DMS53 treated with DMSO at 0.1 percent for 48 hours (cell line): ENCODE measurements around the gene C5orf58.

Source experiments
- DNase-seq: peaks from one replicate; lab custom pipeline; 2025; ENCODE audit not compliant: unreplicated experiment; lab: John Stamatoyannopoulos, UW

The C5orf58 gene, protein sequence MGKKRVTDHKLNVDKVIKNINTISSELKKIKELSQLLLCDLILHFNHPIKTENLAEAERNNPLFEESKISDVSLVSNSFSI

DNA sequence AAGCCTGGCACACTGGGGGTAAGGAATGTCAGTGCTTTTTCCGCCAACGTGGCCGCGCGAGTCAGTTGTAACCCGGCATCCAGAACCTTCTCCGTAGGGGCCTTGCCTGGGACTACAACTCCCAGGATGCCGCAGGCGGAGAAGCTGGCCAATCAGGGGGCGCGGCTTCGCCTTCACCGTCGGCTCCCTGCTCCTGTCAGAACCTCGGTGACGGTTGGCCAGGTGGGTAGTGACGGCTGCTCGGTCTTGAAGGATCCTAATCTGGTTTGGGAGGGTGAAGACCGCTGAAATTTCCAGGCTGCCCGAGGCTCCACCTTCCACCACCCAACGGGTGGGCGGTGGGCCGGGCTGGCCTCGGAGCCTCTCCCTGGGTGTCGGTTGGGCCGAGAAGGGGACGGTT, at the start of gene C5orf58:
TSS of gene C5orf58 (plus strand) at position 200 of the 400 bp plus-strand sequence. CDS start 1,992 bp downstream, outside the sequence.
- DNase-seq, result no peak

DNA sequence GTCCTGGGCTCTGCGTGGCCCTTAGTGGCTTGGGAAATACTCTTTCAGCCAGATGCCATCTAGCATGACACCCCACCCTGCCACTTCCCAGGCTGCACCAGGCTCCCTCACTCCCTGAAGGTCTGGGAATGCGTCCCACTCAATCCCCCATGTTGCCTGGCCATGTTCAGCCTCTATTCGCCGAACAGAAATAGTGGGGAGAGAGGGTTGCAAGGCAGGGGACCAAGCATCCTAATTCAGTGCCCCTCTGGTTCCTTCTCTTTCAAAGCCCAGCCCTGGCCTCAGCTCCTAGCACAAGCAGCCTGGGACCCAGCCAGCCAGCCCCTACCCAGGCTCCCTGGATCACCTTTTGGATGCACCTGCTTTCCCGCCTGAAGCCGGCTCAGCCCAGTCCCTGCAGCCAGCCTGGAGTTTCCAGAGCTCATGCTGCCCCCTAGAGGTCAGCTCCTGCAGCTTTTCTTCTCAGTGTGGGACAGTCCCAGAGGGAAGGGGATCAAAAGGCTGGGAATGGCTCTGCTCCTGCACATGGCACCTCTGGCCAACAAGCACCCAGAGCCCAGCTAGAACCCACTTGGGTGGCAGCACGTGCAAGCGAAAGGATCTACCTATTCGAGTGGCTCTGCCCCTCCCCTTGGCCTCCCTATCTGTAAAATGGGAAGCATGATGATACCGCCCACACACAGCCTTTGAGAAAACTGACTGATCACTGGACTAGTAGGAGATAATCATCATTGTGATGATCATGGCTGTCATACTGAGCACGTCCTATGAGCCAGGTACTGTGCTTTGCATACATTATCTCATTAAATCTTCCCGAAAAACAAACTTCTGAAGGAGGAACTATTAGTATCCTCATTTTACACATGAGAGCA, 48.7 kb upstream of the C5orf58 start:
- DNase-seq, result peak; percentile 1

DNA sequence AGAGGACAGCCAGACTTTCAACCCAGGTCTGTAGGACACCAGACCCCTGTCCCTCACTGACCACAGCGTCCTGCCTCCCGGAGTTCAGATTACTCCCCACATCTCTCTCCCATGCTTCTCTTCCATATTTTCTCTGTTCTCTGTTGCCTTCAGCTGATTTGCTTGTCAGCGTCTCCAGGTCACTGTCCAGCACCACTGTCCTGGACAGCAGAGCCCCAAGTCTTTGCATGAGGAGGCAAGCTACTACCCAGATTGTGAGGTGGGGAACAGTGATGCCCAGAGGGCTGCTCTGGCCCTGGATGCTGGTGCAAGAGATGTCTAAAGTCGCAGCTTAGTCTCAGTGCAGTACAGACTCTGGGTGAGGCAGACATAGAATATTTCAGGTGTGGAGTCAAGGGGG, 48.0 kb upstream of the C5orf58 start:
- no peak for DNase-seq

DNA sequence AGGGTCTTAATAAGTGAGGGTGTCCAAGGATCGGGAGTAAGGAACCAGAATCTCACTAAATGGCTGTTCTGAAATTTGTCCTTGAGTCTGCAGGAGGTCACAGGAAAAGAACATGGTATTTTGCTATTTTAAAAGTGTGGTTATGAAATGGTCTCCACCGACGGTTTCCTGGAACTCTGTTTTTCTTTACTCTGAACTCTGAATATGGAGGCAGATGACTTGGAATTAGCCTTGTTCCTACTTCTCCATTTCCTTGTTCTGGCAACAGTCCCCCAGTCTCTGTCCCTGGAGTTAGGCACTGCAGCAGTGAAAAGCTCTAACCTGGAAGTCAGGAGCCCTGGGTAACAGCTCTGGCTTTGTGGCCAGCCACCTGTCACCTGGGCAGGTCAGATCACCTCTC, 46.6 kb upstream of the C5orf58 start:
- no peak for DNase-seq

DNA sequence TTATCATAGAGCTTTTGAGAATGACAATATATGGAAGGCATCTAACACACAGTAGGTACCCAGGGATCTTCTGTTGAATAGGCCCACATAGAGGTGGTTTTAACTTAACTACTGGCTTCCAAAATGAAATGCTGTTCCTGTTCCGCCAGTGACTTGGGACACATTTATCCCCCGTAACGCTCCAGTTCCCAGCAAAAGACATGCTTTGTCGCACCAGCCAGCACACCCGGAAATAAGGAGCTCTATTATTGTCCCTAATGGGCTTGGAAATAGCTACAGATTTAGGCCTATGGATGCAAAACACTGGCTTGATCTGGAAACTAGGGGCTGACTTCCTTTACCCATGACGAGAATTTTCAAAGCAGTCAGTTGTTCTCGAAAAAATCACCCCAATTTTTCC, 45.9 kb upstream of the C5orf58 start:
- DNase-seq, result no peak

DNA sequence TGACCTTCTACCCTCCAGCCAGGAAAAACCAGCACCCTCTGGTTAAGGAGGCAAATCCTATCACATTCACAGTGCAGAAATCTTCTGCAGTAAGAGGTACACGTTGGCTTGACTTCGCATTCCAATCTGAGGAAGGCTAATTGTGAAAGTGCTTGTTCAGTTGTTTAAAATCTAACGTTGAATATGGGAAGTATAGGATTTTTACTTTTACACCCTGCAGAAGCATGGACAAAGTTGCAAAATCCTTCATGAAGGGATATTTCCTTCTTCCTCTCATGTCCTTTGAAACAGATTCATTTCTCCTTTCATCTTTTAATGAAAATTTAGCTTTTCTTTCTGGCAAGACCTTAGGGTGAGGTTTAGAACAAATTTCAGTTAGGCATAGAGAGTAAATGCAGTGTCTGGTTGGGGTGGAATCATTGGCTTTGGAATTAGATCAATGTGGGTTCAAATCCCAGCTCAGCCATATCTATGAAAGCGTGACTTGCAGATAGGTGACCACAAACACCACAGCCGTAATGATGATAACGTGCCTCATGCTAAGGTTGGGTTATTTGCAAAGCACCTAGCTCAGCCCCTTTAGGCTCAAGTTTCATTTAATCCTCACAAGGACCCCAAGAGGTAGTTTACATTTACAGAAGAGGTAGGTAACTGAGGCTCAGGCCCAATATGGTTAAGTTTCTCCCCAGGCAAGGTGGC, 42.2 kb upstream of the C5orf58 start:
- no peak for DNase-seq

DNA sequence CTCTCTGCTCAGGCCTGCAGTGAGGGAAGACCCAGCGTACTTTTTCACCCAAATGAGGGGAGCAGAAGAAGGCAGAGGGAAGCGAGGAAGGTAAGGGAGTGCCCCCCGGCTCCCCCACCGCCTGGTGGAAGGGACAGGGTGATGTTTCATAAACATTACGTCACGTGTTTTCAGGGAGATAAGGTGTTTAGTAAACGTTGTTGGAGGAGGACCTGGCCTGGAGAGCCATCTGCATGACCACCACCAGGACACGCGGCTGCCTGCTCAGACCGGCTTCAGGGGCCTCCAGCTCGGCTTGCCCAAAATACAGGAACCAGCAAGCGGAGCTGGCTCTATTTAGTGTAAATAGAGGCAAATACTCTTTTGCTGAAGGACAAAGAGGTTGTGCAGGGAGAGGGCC, 40.0 kb upstream of the C5orf58 start:
- no peak for DNase-seq

DNA sequence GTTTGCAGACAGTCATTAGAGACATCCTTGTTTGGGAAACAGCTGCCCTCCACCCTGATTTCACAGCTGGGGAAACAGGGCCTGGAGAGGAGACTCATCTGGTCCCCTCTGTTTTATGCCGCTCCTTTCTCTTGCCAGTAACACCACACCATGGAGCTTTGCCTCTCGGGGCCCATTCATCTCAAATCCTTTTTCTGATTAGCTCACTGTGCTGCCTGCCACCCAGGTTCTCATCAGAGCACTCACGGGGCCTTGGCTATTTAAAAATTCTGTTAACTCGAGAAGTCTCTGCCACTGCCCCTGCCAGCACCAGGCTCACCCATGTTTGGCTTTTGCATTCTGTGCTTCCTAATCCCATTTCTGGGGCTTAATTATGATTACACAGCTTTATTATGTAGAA, 36.8 kb upstream of the C5orf58 start:
- DNase-seq, result no peak

DNA sequence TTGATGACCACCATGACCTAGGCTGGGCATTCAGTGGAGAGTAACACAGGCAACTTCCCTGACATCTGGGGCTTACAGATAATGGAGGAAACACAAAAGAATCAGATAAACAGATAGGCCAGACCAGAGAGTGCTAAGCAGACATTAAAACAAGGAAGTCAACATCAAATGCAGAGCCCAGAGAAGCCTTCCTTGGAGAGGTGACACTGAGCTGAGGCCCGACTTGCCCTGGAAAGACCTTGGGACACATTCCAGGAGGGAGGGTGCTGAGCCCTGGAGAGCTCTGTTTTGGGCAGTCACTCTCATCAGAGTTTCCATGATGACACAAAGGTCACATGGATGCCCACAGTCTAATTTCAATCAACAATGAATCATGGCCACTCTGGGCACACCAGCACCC, 31.9 kb upstream of the C5orf58 start:
- DNase-seq, result no peak

DNA sequence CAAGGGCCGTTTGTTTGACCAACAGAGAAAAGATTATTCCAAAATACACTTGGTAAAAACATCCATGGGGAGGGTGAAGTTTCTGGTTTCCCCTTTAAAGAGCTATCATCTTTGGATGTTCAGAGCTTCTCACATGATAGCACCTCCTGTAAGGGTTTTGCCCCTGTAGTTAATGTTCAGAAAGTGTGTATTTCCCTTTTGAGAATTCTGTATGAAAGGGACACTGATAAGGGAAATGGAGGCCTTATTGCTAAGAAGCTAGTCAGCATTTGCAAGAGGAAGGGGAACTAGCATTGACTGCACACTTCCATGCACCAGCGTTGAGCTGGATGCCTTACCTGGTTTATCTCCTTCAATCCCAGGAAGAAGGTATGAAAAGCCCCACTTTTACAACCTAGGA, 31.5 kb upstream of the C5orf58 start:
- DNase-seq, result no peak

DNA sequence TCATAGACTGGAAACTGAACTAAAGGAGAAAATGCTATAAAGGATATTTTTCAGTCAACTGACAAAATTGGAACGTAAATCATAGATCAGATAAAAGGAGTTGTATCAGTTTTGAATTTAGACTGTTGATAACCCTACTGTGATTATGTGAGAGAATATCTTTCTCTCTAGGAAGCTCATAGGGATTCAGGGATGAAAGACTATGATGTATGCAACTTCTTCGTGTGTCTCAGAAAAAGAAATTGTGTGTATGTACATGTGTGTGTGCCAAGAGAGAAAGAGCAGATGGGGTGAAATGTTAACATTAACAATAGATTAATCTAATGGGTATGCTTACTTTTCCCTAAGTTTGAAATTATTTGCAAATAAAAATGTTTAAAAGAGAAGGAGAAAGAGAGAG, 30.7 kb upstream of the C5orf58 start:
- DNase-seq, result no peak

DNA sequence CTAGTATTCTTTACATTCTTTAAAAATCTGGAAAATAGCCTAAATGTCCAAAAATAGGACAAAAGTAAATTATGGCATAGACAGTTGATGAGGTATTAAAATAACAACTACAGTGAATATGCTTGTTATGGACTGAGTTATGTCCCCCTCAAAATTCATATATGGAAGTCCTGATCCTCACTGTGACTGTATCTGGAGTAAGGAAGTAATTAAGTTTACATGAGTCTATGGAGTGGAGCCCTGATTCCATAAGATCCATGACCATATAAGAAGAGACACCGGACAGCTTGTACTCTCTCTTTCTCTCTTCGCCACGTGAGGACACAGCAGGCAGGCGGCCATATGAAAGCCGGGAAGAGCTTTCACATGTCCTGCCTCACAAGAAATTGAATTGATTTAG, 28.6 kb upstream of the C5orf58 start:
- no peak for DNase-seq

DNA sequence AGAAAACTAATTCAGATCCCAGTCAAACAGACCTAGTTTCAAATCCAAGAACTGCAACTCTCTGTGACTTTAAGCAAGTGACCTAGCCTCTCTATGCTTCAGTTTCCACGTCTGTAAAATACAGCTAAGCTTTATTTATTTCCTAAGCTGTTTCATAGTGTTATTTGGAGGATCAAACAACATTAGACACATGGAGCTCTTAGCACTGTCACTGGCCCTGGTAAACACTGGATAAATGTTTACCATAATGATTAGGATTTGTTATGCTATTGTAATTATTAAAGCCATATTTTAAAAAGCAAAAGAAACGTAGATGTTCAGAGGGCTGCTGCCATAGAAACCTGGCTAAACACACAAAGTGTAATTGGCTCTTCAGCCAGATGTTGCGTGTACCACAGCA, 26.6 kb upstream of the C5orf58 start:
- no peak for DNase-seq

DNA sequence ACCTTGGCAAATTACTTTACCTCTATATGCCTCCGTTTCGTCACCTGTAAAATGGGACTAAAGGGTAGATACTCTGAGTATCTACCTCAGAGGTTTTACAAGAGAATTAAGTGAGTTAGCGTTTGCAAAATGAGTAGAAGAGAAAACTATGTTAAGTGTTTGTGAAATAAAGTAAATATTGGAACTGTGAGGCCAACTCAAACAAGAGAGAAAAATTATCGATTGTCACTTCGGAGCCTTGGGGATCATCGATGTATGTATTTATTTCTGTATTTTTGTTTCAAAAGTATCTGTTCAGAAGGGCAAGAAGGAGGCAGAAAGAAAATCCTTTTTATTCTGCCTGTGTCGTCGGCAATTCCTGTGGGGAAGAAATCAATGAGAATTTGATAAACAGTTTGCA, 25.8 kb upstream of the C5orf58 start:
- no peak for DNase-seq

DNA sequence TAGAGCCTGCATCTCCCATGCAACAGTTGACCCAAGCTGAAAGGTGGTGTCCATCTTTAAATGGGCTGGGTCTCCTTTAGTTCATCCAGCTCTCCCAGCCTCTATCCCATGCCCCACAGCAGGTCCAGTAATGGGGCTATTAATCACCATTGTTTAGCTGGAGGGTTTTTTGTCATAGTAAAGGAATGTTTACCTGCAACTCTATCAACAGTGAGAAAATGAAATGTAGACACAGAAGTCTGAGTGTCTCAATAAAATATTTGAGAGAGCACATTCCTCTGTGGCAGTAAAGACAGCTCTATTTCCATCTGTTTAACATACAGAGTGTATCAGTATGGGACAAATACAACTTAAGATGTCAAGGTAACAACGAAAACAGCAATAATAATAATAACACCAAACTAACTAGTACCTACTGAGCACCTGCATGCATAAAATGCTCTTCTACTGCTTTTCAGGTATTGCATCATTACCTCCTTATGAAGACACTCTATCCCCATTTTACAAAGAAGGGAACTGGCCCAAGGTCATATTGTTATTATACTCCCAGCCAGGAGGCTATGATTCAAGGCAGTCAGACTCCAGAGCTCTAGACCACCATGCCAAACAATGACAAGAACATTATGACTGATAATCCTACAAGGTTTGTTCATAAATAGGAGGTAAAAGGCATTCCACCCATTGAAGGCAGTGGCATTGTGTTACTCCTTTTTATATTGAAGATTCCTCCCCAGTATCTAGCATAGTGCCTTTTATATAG, 21.0 kb upstream of the C5orf58 start:
- no peak for DNase-seq

DNA sequence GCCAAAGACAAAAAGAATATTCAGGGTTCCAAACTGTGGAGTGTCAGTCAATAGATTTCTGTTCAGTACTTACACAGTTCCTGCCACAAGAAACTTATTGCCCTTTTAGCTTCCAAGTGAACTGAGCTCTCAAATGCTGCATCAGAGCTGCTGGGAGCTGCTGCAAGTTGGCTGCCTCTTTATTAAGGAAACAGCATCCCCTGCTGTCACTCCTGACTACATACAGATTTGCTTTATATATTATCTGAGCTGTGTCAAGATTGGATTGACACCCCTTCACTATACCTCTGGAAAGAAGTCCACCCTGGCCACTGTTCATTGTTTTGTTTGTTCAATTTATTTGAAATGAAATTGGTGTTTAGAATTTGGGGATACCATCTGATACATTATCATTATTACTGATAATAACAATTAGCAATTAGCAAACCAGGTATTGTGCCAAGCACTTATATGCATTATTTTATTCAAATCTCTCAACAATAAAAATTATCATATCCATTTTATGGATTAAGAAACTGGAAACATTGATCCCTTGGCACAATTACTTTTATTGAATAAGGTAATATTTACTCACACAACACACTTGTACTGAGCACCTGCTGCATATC, 16.4 kb upstream of the C5orf58 start:
- no peak for DNase-seq

DNA sequence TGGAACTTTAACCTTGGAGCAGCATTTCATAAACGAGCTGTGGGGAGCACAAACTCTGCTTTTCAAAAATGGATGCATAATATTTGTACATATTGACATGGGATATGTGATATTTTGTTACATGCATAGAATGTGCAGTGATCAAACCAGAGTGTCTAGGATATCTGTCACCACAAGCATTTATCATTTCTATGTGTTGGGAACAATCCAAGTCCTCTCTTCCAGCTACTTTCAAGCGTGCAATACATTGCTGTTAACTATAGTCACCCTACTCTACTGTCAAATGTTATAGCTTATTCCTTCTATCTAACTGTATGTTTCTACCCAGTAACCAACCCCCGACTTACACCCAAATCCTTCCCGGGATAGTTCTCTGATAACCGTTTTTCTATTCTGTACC, 15.0 kb upstream of the C5orf58 start:
- DNase-seq, result no peak

DNA sequence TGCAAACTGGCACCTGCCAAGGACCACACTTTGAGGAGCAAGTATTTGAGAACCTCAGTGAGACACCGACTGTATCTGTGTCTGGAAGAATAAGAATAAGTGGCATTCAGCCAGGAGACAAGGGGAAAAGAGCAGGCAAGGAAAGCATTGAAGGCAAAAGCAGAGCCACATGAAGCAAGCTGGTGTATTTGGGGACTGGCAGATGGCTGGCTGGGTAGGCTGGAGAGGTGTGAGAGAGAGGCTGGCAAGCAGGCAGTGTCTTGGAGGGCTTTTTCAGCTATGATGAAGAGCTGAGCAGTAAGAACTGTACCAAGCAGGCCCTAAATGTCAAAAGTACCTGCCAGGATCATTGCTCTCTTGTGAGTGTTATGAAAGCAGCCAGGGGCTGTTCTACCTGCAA, 14.1 kb upstream of the C5orf58 start:
- no peak for DNase-seq

DNA sequence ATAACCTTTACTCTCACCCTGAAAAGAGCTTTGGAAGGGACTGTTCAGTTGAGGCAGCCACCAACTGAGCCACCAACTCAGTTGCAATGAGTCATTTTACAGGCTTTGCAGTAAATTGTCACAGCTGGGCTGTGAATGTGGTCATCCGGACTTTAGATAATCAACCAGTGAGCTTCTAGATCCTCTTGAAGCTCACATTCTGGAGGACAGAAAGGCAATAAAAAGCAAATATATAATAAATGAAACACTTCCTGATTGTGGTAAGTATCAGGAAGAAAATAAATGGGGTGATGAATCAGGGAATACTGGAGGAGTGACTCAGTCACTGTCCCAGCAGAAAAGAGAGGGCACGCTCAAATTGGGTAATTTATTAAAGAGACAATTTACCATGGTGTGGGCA, 13.2 kb upstream of the C5orf58 start:
- DNase-seq, result no peak

DNA sequence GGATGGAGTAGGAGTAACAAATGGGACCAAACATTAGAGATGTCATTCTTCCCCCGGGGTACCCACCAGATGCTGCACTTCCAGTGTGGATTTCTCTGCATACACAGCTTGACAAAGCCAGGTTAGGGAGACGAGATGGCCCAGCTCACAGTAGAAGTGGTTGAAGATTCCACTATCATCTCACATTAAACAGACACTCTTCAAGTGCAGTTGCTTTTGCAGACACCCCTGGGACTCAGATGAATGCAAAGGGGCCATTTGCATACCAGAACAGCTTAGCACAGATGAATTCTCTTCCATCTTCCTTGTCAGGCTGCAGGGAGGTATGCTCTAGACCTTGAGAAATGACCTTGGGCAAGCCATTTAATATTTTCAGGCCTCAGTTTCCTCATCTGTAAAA, 12.6 kb upstream of the C5orf58 start:
- DNase-seq, result no peak

DNA sequence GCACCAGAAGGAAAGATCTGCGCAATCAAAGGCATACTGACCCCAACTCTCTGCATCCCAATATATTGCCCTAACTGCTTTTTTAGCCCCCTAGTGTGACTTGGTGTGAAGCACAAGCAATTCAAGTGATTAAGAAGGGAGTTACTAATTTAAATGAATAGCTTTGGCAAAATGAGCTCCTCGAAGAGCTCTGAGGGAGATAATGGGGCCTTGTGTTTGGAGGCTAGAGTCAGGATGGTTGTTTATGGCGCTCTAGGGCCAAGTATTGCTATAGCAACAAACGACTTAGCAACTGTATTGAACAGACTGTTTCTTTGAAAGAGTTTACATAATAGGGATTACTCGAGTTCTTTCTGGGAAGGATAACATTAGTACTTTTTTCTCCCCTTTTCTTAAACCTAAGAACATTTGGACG, 11.5 kb upstream of the C5orf58 start:
- no peak for DNase-seq
